Inferior parietal cortex (tissue), 1 donor: ENCODE results near the gene TAP2.
A peak's percentile ranks its signal among the peaks of the same experiment; 100 is the strongest.
"Not testable (repeated sequence)": the region's sequence is repeated elsewhere in the genome, so short reads cannot be mapped to it uniquely, and the experiment has no call there.

Source experiments
- DNase-seq: peaks from one replicate; pipeline ENCODE4 v3.0.0-alpha.2; 2016; ENCODE audit errors: extremely low spot score

Gene TAP2

GRCh38 chr6:32835167-32835893, 3.2 kb downstream of the TAP2 start:
- DNase-seq: no peak

DNA sequence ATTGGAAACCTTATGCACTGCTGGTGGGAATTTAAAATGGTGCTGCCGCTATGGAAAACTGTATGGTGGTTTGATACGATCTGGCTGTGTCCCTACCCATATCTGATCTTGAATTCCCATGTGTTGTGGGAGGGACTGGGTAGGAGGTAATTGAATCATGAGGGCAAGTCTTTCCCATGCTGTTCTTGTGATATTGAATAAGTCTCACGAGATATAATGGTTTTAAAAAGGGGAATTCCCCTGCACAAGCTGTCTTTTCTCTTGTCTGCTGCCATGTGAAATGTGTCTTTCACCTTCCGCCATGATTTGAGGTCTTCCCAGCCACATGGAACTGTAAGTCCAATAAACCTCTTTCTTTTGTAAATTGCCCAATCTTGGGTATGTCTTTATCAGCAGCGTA, 4.9 kb downstream of the TAP2 start:
- DNase-seq: no peak

DNA sequence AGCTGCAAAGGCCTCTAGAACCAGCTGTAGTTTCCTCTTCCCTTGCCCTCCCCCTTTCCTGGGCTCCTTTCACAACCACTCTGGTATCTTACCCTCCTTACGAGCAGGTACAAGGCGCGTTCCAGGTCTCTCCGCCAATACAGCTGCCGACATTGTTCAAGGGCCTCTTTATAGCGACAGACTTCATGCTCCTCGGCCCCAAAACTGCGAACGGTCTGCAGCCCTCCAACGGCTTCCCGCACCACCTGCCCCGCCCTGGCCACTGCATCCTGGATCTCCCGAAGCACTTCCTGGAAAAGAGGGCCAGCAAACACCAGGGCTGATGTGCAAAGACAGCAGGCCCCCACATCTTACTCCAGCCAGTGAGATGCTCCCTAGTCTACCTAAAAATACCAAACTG, 6.0 kb downstream of the TAP2 start:
- no peak for DNase-seq

DNA sequence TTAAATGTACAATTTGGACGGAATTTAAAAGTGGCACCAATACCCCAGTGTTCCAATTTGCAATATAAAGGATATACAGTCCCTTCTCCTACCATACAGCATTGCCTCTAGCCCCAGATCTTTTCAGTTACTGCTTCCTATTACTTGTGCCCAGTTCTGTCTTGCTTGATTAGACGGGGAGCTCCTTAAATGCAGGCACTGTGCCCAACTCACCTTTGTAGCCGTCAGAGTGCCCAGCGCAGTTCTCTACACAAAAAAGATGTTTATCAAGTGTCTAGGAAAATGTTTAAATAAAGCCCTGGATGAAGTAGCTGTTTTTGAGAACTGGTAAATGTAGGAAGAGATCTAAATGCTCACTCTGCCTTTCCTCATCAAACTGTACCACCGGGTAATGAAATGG, 7.6 kb downstream of the TAP2 start:
- DNase-seq: no peak

- DNase-seq: no peak
Measured at GRCh38 chr6:32830017-32830416, 8.5 kb downstream of the TAP2 start.

DNA sequence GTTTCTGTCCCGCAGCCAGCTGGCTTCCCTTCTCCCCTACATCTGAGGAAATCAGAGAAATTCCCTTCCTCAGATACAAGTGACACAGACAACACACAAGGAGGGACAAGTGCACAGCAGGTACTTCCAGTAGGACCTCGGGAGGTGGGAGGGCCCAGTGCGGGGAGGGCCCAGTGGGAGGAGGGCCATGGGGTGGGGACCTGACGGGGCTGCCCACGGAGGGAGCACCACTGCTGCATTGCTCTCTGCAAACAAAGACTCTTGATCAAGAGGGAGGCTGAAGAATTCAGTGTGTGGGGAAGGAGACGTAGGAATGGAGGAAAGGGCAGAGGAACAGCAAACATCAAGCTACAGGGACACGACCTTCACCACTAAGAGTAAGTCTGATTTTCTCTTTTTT, 9.0 kb downstream of the TAP2 start:
- no peak for DNase-seq

DNA sequence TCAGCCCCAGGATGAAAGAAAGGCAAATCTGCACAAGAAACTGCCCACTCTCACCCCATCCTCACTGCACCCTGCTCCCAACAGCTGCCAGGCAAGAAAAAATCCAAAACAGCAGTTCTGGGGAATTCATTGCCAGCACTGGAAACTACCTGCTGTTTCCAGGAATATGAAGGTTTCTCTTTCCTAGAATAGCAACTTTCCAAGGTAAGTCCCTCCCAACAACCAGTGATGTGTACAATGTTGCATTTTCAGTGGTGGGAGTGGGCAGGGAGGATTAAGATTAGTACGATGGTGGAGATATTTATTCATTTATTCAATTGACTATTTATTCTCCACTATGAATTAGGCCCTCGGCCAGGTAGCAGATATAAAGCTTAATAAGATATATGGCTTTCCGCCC, 11.5 kb downstream of the TAP2 start:
- no peak for DNase-seq

DNA sequence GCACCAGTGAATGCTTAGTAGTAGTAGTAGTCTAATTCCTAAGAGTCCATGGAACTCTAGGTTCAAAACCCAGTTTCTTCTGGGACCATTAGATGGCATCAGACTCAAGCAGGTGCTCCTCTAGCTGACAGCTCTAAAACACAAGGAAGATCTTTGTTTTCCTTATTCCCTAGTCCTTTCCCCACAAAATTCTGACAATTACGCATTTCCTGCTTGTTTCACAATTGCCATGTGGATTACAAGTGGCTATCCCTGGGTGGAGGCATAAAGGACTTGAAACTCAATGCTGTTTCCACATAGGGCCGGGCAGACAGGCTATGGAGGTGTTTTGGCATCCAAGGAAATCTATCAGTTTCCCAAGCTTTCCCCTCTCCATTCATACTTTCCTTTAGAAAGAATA, 12.6 kb downstream of the TAP2 start:
- DNase-seq: peak; percentile 29

DNA sequence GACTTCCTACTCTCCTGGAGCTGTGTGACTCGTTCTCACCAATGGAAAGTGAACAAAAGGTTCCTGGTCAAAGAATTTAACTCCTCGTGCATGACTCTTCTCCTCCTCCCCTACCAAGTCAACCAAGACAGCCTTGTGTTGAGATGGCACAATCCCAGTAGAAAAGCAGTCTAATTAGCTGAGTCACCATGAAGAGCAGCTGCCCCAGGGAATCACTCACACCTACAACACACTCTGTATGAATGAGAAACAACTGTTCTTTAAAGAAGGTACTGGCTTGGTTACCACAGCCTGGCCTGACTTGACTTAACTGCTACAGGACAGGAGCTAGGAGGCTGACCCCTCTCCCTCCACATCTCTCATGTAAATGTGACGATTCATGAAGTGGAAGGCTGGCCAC, 18.8 kb downstream of the TAP2 start:
- no peak for DNase-seq

- no peak for DNase-seq
Measured at GRCh38 chr6:32818867-32819266, 19.7 kb downstream of the TAP2 start.

- no peak for DNase-seq
Measured at GRCh38 chr6:32816746-32817204, 21.8 kb downstream of the TAP2 start, which contains the start of gene HLA-DOB. TSS of gene HLA-DOB (minus strand) at chr6:32817002. CDS start at chr6:32816951, 51 bp downstream.

GRCh38 chr6:32815996-32816395, 22.5 kb downstream of the TAP2 start:
- DNase-seq: no peak

DNA sequence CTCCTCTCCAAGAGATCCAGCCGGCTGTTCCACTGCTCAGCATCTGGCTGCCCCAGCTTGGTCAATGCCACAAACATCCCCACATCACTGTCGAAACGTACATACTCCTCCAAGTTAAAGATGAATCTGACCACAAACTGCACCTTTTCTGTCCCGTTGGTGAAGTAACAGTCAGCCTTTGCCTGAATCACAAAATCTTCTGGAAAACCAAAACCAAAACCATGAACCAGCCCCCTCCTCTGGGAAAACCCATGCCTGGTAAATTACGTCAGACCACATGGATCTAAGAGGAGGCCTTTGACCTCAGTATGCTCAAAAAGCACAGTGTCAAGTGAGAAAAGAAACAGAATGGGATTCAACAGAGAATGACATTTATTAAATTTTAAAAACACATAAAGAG, 23.4 kb downstream of the TAP2 start:
- DNase-seq: no peak

GRCh38 chr6:32814145-32814544, 24.4 kb downstream of the TAP2 start:
- DNase-seq: no peak

DNA sequence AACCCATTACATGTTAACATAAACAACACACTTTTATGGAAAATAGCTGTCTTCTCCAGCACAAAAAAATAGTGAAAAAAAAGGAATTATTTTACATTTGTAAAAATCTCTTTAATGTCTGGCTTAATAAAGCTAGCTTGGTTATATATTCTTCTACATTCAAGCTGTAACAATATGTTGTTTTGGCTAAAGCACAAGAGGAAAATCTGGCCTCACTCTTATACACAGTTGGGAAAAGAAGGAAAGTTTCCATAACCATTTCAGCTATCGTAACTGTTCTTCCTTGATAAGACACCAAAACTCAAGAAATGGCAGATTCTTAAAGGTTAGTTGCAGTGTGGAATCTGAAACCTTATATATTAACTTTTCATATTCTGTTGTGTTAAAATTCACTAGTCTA, 29.4 kb downstream of the TAP2 start:
- DNase-seq: no peak

GRCh38 chr6:32807020-32807580, 31.4 kb downstream of the TAP2 start:
- DNase-seq: no peak

- not testable (repeated sequence) for DNase-seq
Measured at GRCh38 chr6:32805404-32805803, 33.1 kb downstream of the TAP2 start.

DNA sequence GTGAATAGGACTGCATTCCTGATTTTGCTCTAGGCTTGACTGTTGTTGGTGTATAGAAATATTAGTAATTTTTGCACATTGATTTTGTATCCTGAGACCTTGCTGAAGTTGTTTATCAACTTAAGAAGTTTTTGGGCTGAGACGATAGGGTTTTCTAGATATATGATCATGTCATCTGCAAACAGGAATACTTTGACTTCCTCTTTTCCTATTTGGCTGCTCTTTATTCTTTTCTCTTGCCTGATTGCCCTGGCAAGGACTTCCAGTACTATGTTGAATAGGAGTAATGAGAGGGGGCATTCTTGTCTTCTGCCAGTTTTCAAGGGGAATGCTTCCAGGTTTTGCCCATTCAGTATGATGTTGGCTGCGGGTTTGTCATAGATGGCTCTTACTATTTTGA, 35.1 kb downstream of the TAP2 start:
- DNase-seq: no peak

GRCh38 chr6:32799740-32800139, 38.8 kb downstream of the TAP2 start:
- DNase-seq: no peak

GRCh38 chr6:32799168-32799567, 39.4 kb downstream of the TAP2 start:
- DNase-seq: no peak

- peak; percentile 89 for DNase-seq
Measured at GRCh38 chr6:32796848-32797776, 41.4 kb downstream of the TAP2 start.

- no peak for DNase-seq
Measured at GRCh38 chr6:32794510-32794909, 44.0 kb downstream of the TAP2 start.
